Neural progenitor cell (in vitro differentiated cells): ENCODE measurements around the gene C22orf39.

Experiments used
- EZH2 ChIP-seq: fragments of 200-600 bp; sonication (generic); IDR thresholded peaks from 2 replicates; pipeline ENCODE4 v1.6.1; 2017; ENCODE audit warnings: antibody characterized with exemption, mild to moderate bottlenecking, moderate library complexity
- EZH2phosphoT487 ChIP-seq: fragments of 200-600 bp; sonication (generic); IDR thresholded peaks from 2 replicates; pipeline ENCODE4 v1.6.1; 2017; ENCODE audit warnings: antibody characterized with exemption
- TF ChIP-seq, protein P1 (sequence below): fragments of 200-600 bp; sonication (generic); IDR thresholded peaks from 2 replicates; pipeline ENCODE4 v1.5.1; 2017; ENCODE audit warnings: antibody characterized with exemption, mild to moderate bottlenecking

DNA sequence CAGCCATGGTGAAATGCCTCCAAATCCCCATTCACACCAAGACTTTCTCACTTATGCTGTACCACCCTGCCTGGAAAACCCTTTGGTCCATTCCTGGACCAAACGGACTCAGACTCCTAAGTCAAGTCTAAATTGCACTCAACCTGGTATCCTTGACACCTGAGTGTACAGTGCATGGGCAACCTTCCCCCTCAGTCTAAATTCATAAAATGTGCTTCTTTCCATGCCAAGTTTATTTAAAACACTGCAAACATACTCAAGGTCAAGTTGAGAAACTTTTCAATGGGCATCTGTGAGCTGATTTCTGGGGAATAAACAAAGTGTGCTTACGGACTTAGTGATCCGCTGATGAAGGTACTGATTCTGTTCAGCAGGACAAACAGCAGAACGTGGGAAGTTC lies 42.4 kb downstream of the C22orf39 start:
- TF ChIP-seq, protein P1, sequence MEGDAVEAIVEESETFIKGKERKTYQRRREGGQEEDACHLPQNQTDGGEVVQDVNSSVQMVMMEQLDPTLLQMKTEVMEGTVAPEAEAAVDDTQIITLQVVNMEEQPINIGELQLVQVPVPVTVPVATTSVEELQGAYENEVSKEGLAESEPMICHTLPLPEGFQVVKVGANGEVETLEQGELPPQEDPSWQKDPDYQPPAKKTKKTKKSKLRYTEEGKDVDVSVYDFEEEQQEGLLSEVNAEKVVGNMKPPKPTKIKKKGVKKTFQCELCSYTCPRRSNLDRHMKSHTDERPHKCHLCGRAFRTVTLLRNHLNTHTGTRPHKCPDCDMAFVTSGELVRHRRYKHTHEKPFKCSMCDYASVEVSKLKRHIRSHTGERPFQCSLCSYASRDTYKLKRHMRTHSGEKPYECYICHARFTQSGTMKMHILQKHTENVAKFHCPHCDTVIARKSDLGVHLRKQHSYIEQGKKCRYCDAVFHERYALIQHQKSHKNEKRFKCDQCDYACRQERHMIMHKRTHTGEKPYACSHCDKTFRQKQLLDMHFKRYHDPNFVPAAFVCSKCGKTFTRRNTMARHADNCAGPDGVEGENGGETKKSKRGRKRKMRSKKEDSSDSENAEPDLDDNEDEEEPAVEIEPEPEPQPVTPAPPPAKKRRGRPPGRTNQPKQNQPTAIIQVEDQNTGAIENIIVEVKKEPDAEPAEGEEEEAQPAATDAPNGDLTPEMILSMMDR = no peak
- no peak for TF ChIP-seq EZH2phosphoT487
- TF ChIP-seq EZH2 = no peak
